T-helper 17 cell (primary cell): ENCODE data around the gene PLEKHH2. TPM values are rescaled to one million over a fixed set of nuclear protein-coding genes. Genes with fewer than 3 reads are reported as not detected.
A peak's percentile ranks its signal among the peaks of the same experiment; 100 is the strongest.

Source experiments
- ATAC-seq: fragments of 150-1000 bp; cut with Tn5 transposase; 2 replicates; pipeline ENCODE4 v1.10.0; 2021; ENCODE audit warnings: mild to moderate bottlenecking, moderate library complexity
- DNase-seq, 3 donors: peaks; one replicate each; pipeline versions ENCODE4 v3.0.0 to v3.0.0-alpha.2; 2020 to 2021
- H3K9me3 ChIP-seq: one replicate; pipeline ENCODE4 v1.7.0; 2013; ENCODE audit warnings: low read length, mild to moderate bottlenecking; ENCODE audit not compliant: control insufficient read depth, poor library complexity, severe bottlenecking
- H3K27ac Mint-ChIP-seq: one replicate; pipeline ENCODE4 v1.8.0; 2022; ENCODE audit warnings: mild to moderate bottlenecking, moderate library complexity, mixed read lengths
- H3K27me3 Mint-ChIP-seq: one replicate; pipeline ENCODE4 v1.8.0; 2022; ENCODE audit warnings: mixed read lengths
- H3K36me3 Mint-ChIP-seq: one replicate; pipeline ENCODE4 v1.8.0; 2022; ENCODE audit warnings: low read depth, mixed read lengths
- H3K4me1 Mint-ChIP-seq: one replicate; pipeline ENCODE4 v1.8.0; 2022; ENCODE audit warnings: mild to moderate bottlenecking, mixed read lengths
- H3K4me3 Mint-ChIP-seq: one replicate; pipeline ENCODE4 v1.8.0; 2022; ENCODE audit warnings: mild to moderate bottlenecking, moderate library complexity, mixed read lengths
- total RNA-seq, 4 donors: library from RNA in 2 of 4; stranded (reverse) in 2 of 4; gene quantifications; one replicate each; pipeline ENCODE4 v1.2.3 and lab custom pipeline; 2022 to 2026

PLEKHH2 gene
- total RNA-seq, 2 donors from 2014 or later: 0.75 TPM; not detected in 1

- no peak for DNase-seq
- Mint-ChIP-seq H3K36me3 (peaks cover 2% of the 10 kb centered on the region), H3K4me1 (peaks cover 2% of the 10 kb centered on the region), H3K27me3 (no peaks in the 10 kb centered on the region), H3K4me3 (no peak overlapping the region), H3K27ac (no peak overlapping the region)
- ATAC-seq: no peak
- no peaks in the 10 kb centered on the region for H3K9me3 ChIP-seq
These were observed 161.2 kb downstream of the PLEKHH2 start for GRCh38 chr2:43798300-43798699.

- DNase-seq: no peak
- Mint-ChIP-seq H3K4me1 (peaks cover 2% of the 10 kb centered on the region), H3K27me3 (no peaks in the 10 kb centered on the region), H3K4me3 (no peak overlapping the region), H3K27ac (peak overlapping the region; percentile 45), H3K36me3 (peaks cover 4% of the 10 kb centered on the region)
- H3K9me3 ChIP-seq: no peaks in the 10 kb centered on the region
- ATAC-seq: no peak
These were observed 163.8 kb downstream of the PLEKHH2 start for GRCh38 chr2:43800894-43801293.

- peaks cover 4% of the 10 kb centered on the region for H3K36me3 Mint-ChIP-seq
- H3K9me3 ChIP-seq: no peaks in the 10 kb centered on the region
- no peak overlapping the region for H3K27ac Mint-ChIP-seq
- no peaks in the 10 kb centered on the region for H3K27me3 Mint-ChIP-seq
- ATAC-seq (no peak), DNase-seq (no peak)
- peaks cover 2% of the 10 kb centered on the region for H3K4me1 Mint-ChIP-seq
- no peak overlapping the region for H3K4me3 Mint-ChIP-seq
These were observed 165.1 kb downstream of the PLEKHH2 start for GRCh38 chr2:43802135-43802534.

GRCh38 chr2:43803113-43803512 is 166.1 kb downstream of the PLEKHH2 start:
- no peaks in the 10 kb centered on the region for H3K9me3 ChIP-seq
- peaks cover 2% of the 10 kb centered on the region for H3K4me1 Mint-ChIP-seq
- peaks cover 4% of the 10 kb centered on the region for H3K36me3 Mint-ChIP-seq
- DNase-seq (no peak), ATAC-seq (no peak)
- no peaks in the 10 kb centered on the region for H3K27me3 Mint-ChIP-seq
- no peak overlapping the region for H3K27ac Mint-ChIP-seq
- no peak overlapping the region for H3K4me3 Mint-ChIP-seq

GRCh38 chr2:43806719-43807031 is 169.6 kb downstream of the PLEKHH2 start:
- no peaks in the 10 kb centered on the region for H3K4me1 Mint-ChIP-seq
- H3K27me3 Mint-ChIP-seq: no peaks in the 10 kb centered on the region
- H3K4me3 Mint-ChIP-seq: no peak overlapping the region
- ATAC-seq (no peak), DNase-seq (no peak)
- H3K27ac Mint-ChIP-seq: no peak overlapping the region
- H3K9me3 ChIP-seq: no peaks in the 10 kb centered on the region
- peaks cover 2% of the 10 kb centered on the region for H3K36me3 Mint-ChIP-seq

- DNase-seq (no peak), ATAC-seq (no peak)
- Mint-ChIP-seq H3K27ac (no peak overlapping the region), H3K27me3 (no peaks in the 10 kb centered on the region), H3K4me1 (no peaks in the 10 kb centered on the region), H3K4me3 (no peak overlapping the region), H3K36me3 (no peaks in the 10 kb centered on the region)
- no peaks in the 10 kb centered on the region for H3K9me3 ChIP-seq
These were observed 173.4 kb downstream of the PLEKHH2 start for GRCh38 chr2:43810452-43810851.

- no peaks in the 10 kb centered on the region for H3K9me3 ChIP-seq
- Mint-ChIP-seq H3K4me3 (no peak overlapping the region), H3K4me1 (no peaks in the 10 kb centered on the region), H3K27me3 (no peaks in the 10 kb centered on the region), H3K36me3 (no peaks in the 10 kb centered on the region), H3K27ac (no peak overlapping the region)
- no peak for DNase-seq
- ATAC-seq: no peak
These were observed 173.8 kb downstream of the PLEKHH2 start for GRCh38 chr2:43810888-43811287.

- DNase-seq: no peak
- Mint-ChIP-seq H3K27me3 (no peaks in the 10 kb centered on the region), H3K4me3 (no peak overlapping the region), H3K4me1 (no peaks in the 10 kb centered on the region), H3K27ac (no peak overlapping the region), H3K36me3 (no peaks in the 10 kb centered on the region)
- no peak for ATAC-seq
- no peaks in the 10 kb centered on the region for H3K9me3 ChIP-seq
These were observed 174.9 kb downstream of the PLEKHH2 start for GRCh38 chr2:43812006-43812405.

GRCh38 chr2:43812947-43813346 is 175.9 kb downstream of the PLEKHH2 start:
- H3K4me1 Mint-ChIP-seq: no peaks in the 10 kb centered on the region
- H3K36me3 Mint-ChIP-seq: no peaks in the 10 kb centered on the region

GRCh38 chr2:43814711-43815110 is 177.7 kb downstream of the PLEKHH2 start:
- H3K4me3 Mint-ChIP-seq: no peak overlapping the region
- no peaks in the 10 kb centered on the region for H3K36me3 Mint-ChIP-seq
- H3K9me3 ChIP-seq: no peaks in the 10 kb centered on the region
- ATAC-seq (no peak), DNase-seq (no peak)
- no peak overlapping the region for H3K27ac Mint-ChIP-seq
- H3K27me3 Mint-ChIP-seq: no peaks in the 10 kb centered on the region
- H3K4me1 Mint-ChIP-seq: no peaks in the 10 kb centered on the region

More at GRCh38 chr2:43812947-43813346, 175.9 kb downstream of the PLEKHH2 start:
- no peaks in the 10 kb centered on the region for H3K9me3 ChIP-seq
- Mint-ChIP-seq H3K27ac (no peak overlapping the region), H3K27me3 (no peaks in the 10 kb centered on the region), H3K4me3 (no peak overlapping the region)
- DNase-seq (no peak), ATAC-seq (no peak)

Other genes with a start within 250 kb of the PLEKHH2 start
- 10 to 100 TPM; 40.1 to 41.0 TPM for gene THADA, start 41.2 kb upstream of the PLEKHH2 start, total RNA-seq
- gene C1GALT1C1L, start 39.2 kb downstream of the PLEKHH2 start, total RNA-seq: not detected
- 1 to 10 TPM; 2.8 to 4.7 TPM for gene DYNC2LI1, start 136.8 kb downstream of the PLEKHH2 start, total RNA-seq
- gene ABCG5, start 201.6 kb downstream of the PLEKHH2 start, total RNA-seq: not detected
- gene ABCG8, start 201.7 kb downstream of the PLEKHH2 start, total RNA-seq: not detected